Activated T-cell treated with anti-CD3 and anti-CD28 coated beads, Interleukin-2, amount 50 U/mL, for 1 hour (primary cell): ENCODE data around the gene ZNF407.

Experiments
- DNase-seq: peaks from one replicate; pipeline ENCODE4 v3.0.0-alpha.2; 2020

The ZNF407 gene

DNA sequence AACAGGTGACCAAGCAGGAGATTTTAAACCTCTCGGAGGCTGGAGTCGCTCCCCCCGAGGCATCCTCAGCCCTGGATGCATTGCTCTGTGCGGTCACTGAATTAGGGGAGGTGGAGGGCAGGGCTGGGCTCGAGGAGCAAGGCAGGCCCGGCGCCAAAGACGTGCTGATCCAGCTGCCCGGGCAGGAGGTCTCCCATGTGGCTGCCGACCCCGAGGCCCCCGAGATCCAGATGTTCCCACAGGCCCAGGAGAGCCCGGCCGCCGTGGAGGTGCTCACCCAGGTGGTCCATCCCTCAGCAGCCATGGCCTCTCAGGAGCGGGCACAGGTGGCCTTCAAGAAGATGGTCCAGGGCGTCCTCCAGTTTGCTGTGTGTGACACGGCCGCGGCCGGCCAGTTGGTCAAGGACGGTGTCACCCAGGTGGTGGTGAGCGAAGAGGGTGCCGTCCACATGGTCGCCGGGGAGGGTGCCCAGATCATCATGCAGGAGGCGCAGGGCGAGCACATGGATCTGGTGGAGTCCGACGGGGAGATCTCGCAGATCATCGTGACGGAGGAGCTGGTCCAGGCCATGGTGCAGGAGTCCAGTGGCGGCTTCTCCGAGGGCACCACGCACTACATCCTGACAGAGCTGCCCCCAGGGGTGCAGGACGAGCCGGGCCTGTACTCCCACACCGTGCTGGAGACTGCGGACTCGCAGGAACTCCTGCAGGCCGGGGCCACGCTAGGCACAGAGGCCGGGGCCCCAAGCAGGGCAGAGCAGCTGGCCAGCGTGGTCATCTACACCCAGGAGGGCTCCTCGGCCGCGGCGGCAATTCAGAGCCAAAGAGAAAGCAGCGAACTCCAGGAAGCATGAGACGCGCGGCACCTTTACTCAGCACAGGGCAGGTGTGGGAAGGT is 466.2 kb downstream of the ZNF407 start:
- no peak for DNase-seq

DNA sequence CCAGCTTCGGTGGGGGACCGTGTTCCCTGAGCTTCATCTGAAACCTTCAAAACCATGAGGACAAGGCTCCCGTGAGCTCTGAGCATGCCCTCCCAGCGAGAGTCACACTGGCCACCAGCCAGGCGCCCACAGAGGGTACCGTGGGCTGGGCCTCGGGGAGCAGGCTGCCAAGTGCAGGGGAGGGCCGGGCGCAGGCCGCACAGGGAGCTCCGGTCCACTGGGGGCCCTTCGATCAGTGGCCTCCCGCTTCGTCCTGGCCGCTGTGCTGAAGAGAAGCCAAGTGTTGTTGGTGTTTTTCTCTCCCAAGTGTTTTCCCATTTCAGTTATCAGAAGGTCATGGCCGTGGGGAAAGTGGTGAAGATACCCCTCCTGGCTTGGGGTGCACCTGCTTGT is 466.8 kb downstream of the ZNF407 start:
- DNase-seq, result no peak

DNA sequence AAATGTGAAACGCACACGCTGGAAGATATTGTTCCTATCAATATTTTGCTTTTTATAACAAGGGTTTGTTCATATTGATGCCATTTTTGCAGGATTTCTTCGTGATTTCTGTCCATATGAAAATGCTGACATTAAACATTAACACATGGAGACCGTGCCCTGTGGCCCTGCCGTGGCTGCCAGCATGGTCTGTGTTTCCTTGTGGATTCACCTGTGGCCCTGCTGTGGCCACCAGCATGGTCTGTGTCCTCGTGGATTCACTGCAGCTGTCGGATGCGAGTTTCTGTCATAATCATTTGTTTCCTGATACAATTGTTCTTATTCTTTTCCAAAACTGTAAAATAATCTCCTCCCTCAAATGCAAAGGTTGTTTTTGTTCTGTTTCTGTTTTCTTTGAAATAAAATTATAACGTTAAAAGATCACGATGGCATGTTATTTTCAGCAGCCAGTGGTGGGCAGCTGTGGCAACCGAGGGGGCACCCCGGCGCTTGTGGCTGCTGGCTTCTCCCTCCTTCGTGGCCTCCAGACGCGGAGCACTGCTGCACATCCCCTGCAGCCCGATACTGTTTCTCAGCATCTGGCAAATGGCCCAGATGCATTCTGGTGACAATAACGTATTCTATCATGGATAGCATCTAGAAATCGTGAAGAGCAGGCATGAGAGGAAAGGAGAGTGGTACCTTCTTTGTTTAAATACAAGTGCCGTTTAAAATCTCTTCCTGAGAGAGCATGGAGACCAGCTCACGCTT is 467.8 kb downstream of the ZNF407 start:
- DNase-seq, result no peak

DNA sequence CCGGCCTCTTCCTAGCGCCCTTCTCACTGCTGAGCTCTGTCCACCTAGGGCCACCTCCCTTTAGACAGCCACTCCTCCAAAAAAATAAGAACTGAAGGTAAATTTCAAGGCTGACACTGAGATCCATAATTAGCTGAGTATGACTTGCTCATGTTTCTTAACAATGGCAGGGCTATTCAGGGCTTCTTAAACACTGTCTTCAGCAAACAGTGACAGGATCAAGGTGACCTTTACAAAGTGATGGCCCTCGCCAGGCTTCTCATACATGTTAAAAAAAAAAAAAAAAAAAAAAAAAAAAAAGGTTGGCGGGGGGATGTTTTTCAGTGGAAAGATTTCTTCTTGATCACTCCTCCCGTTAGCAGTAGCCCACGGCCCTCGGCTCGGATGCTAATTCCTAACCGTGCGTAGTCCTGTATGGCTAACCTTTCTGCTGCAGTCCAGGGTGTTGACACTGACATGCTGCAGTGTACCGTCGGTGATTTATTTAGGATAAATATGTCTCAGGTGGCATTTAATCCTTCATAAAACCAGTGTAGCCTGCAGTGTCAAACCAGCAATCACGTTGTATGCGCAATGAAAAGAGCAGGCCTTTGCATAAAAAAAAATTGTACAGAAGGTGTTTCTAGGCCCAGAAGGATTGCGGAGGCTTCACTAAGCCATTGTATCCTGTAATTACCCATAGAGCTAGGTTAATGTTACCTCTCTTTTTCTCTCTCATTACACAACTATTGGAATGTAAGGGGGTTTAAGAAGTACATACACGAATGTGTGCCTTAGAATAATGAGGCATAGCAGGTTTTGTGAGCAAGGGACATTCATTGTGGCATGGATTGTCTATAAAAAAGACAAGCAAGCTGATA is 468.6 kb downstream of the ZNF407 start:
- DNase-seq, result no peak

DNA sequence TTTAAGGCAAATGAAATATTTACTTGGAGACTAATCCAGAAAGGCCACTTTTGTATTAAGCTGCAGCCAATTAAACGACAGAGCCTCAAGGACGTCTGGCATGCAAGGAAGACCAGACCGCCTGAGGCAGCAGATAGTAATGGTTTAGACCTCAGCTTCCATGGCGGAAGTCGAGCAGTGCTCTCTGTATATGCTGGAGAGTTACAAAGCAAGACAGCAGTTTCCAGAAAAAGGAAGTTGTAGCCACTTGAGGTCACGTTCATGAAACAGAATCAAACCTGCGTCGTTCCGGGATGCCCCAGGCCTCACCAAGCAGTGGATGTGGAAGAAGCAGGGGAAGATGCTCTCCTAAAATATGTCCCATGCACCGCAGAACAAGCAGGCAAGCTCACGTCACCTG is 469.3 kb downstream of the ZNF407 start:
- no peak for DNase-seq

- no peak for DNase-seq
Measured at GRCh38 chr18:75067996-75068645, 470.5 kb downstream of the ZNF407 start.

DNA sequence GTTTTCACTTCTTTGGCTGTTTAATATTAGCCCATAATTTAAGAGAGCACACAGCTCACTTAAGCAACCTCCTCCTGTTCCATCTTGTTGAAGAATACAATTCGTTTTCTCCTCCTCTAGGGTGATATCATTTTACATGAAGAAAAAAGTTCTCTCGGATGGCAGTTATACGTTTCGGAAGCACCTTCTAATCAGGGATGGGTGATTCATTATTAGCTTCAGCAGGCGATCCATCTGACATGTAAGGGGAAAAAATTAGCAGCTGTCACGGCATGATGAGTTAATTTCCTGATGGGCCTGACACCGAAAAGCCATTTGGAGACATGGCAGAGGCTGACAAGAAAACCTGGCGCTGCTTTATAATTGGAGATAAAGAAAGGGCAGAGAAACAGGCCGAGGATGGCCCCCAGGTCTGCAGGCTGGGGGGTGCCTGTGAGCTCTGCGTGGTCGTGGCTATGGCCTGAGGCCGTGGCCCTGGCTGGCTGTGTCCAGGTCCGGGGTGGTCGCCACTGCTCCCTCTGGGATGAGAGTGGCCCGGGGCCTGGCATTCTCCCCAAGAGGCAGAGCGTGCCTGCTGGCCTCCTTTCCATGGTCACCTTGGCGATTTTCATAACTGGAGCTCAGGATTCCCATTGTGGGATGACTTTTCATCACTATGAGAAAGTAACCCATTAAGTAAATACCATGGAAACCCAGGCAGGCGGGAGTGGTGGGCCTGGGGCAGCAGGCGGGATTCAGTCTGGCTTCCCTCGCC is 471.2 kb downstream of the ZNF407 start:
- DNase-seq, result no peak

GRCh38 chr18:75070235-75070624 is 472.6 kb downstream of the ZNF407 start:
- DNase-seq, result no peak

- DNase-seq, result peak; percentile 67
Measured at GRCh38 chr18:75070625-75071483, 473.2 kb downstream of the ZNF407 start.

- DNase-seq, result no peak
Measured at GRCh38 chr18:75071484-75071785, 473.8 kb downstream of the ZNF407 start.

DNA sequence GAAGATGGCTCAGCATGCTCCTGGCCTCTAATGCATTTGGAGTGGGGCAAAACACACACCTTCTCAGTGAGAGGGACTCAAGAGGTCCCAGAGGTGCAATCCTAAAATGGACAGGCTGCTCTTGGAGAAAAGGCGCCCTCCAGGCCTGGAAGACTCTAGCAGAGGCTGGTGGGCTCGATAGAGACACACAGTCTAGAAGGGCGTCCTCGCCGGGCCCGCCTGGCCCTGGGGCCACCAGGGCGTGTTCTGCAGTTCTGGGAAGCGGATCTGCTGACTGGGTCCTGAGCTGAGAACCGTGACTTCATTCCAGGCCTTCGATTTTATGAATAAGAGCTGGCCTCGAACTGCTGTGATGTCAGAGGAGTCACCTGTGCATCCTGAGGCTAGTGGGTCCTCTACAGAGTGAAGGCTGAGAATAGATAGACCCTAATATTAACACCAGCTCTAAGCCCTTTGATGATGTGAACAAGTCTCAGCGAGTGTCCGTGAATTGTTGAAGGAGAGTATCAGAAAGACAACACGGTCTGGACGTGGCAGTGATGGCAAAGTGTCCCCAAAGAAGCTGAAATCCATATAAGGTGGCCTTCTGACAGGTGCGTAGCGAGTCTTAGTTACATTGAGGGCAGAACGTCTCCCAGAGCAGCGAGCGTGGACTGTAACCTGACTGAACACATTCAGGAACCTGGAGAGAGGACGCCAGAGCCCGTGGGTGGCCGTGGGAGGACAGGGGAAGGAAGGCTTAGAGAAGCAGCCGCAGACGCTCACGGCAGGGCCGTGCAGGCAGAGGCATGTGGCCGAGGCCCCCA is 474.4 kb downstream of the ZNF407 start:
- no peak for DNase-seq

DNA sequence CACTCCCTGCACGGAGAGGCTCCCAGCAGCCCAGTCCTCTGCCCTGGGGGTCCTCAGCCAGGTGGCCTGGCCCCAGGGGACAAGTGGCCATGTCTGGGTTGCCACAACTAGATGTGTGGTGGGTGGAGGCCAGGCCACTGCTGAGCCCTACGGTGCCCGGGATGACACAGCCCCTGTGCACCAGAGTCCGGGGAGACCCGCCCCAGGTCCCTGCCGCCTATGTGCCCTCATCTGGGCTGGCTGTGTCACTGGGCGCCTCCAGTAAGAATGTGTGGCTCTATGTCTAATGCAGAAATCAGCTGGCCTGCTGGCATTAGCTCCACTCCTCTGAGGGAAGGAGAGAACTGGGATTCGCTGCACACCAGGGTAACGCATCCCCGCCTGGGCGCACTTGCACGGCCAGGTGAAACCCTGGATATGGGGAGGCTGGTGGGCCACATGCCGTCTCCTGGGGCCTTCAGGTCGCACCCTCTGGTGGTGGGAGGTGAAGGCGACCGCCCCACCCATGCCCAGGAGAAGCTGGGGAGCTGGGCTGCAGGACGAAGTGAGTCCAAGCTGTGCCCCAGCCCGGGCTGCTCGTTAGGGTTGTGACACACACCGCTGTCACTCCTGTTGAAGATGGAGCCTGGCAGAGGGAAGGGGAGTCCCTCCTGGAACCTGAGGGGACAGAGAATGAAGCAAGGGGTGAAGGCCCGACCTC is 475.2 kb downstream of the ZNF407 start:
- DNase-seq, result no peak

GRCh38 chr18:75073654-75074053 is 476.0 kb downstream of the ZNF407 start:
- no peak for DNase-seq

DNA sequence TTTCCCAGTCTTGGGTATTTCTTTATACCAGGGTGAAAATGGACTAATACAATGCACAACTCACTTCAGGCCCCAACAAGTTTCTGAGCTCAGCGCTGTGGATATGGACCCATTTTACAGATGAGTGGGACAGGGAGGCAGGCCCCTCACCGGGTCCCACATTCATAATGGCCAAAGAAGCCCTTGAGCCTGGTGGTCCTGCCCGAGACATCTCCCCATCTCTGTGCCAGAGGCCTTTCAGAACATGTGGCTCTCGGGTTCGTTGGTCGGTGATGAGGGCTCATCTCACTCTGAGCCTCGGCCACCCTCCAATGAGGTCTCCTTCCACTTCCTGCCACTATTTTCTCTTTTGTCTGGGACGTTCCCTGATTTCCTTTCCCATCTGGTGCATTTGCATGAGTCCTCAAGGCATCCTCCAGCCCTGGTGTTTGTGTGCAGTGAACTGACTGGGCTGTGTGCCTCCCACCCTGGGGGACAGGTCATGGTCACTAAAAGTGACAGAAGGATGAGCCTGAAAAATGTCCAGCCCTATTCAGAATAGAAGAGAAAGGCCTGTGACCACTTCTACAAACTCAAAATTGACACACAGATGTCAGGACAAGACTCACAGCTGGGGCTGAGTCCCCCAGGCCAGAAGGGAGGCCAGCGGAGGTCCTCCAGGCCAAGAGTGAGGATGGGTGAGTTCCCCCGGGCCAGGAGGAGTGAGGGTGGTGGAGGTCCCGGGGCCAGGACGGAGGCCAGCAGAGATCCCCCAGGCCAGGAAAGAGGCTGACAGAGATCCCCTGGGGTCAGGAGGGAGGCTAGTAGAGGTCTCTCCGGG is 476.7 kb downstream of the ZNF407 start:
- DNase-seq, result no peak

DNA sequence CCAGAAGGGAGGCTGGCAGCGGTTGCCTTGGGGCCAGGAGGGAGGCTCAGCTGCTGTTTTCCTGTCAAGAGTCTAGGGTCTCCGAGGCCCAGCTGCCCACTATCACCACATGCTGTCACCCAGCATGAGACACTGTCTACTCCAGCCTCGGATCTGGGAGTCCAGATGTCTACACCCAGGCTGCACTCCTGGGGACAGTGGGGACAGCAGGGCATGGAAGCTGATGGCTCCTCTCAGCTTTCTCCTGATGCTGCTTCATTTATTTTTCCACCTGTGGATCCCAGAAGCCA is 477.3 kb downstream of the ZNF407 start:
- DNase-seq, result no peak

DNA sequence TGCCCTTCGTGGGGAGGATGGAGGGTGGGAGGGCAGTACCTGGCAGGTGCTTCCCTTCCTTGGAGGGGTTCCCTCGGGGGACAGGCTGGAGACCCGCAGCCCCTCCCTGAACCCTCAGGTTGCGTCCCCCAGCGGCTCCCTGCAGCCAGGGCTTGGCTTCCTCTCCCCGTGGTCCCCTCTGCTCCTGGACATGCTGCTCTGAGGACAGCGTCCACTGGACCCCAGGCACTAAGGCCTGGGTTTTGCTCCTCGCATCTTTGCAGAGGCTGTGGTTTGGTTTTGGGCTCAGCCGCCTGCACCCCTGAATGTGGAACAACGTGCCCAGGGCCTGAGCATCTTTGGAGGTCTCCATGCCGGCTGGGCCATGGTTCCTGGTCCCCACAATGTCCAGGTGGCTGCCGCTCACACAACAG is 477.8 kb downstream of the ZNF407 start:
- DNase-seq, result no peak

GRCh38 chr18:75076286-75076685 is 478.6 kb downstream of the ZNF407 start:
- DNase-seq, result no peak

DNA sequence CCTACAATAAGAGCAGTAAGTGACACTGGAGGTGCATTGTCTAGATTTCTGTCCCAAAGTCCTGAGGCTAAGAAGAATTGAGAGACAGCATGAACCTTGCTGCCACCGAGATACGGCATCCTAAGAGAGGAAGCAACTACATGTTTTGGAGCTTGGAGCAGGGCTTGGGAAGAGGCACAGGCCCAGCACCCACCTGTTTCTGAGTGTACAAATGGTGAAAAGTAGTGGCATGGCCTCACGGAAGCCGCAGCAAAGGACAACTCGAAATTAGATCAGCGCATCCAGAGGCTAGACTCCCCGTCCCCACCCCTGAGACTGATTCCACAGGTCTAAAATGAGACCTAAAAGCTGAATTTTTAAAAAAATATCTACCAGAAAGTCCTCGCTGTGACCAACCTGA is 483.8 kb downstream of the ZNF407 start:
- DNase-seq, result no peak

DNA sequence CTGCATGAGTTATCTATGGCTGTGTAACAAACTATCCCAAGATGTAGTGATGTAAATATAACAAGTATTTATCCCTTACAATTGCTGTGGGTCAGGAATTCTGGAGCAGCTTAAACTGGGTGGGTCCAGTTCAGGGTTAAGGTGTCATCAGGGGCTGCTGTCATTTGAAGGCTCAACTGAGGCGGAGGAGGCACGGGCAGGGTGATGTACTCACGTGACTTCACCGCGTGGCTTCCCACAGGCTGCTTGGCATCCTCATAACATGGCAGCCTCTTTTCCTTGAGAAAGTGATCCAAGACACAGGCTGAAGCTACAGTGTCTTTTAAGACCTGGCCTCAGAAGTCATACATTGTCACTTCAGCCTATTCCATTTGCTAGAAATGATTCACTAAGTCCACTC is 485.5 kb downstream of the ZNF407 start:
- DNase-seq, result no peak
